DND-41 (cell line): ENCODE measurements around the gene CACNA1A.
A peak's percentile ranks its signal among the peaks of the same experiment; 100 is the strongest.

Experiments
- ATAC-seq: fragments of 200-7000 bp; cut with Tn5 transposase; 3 replicates; pipeline ENCODE4 v1.9.1; 2021; ENCODE audit warnings: low read depth; ENCODE audit not compliant: insufficient read depth
- DNase-seq: peaks from one replicate; pipeline ENCODE4 v3.0.0-alpha.2; 2020
- H2AFZ ChIP-seq: 2 replicates; pipeline ENCODE4 v1.6.0; 2012; ENCODE audit warnings: low read depth, low read length
- H3K27ac ChIP-seq: 2 replicates; pipeline ENCODE4 v1.5.1; 2012; ENCODE audit warnings: low read length, inconsistent platforms
- H3K27me3 ChIP-seq: fragments of 200-600 bp; sonication (generic); 2 replicates; pipeline ENCODE4 v1.6.0; 2012; ENCODE audit warnings: low read length, mild to moderate bottlenecking, inconsistent platforms; ENCODE audit not compliant: insufficient read depth, poor library complexity
- H3K36me3 ChIP-seq: 2 replicates; pipeline ENCODE4 v1.5.1; 2012; ENCODE audit warnings: low read length, inconsistent platforms; ENCODE audit not compliant: insufficient read depth
- H3K4me1 ChIP-seq: 2 replicates; pipeline ENCODE4 v1.5.1; 2012; ENCODE audit warnings: mild to moderate bottlenecking, low read length; ENCODE audit not compliant: insufficient read depth
- H3K4me2 ChIP-seq: 2 replicates; pipeline ENCODE4 v1.6.0; 2012; ENCODE audit warnings: mild to moderate bottlenecking, moderate library complexity, low read length, inconsistent platforms; ENCODE audit not compliant: insufficient read depth
- H3K4me3 ChIP-seq, 2 experiments: fragments of 200-600 bp in 1 of 2; shearing (Covaris generic) in 1 of 2; 2 replicates each; pipeline ENCODE4 v1.5.1; 2012 to 2016; ENCODE audit warnings: inconsistent platforms in 2 of 2, low read length in 2 of 2, mild to moderate bottlenecking in 2 of 2, low read depth in 1 of 2, moderate library complexity in 1 of 2
- H3K79me2 ChIP-seq: 2 replicates; pipeline ENCODE4 v1.6.0; 2012; ENCODE audit warnings: low read length, inconsistent platforms; ENCODE audit not compliant: insufficient read depth
- H3K9ac ChIP-seq: 2 replicates; pipeline ENCODE4 v1.6.0; 2012; ENCODE audit warnings: low read depth, mild to moderate bottlenecking, inconsistent platforms, low read length, moderate library complexity
- H3K9me3 ChIP-seq: 2 replicates; pipeline ENCODE4 v1.5.1; 2012; ENCODE audit warnings: low read length, moderate library complexity, mild to moderate bottlenecking, inconsistent platforms; ENCODE audit not compliant: insufficient read depth, severe bottlenecking
- H4K20me1 ChIP-seq: 2 replicates; pipeline ENCODE4 v1.6.0; 2012; ENCODE audit warnings: low read length; ENCODE audit not compliant: insufficient read depth
- EZH2 ChIP-seq: IDR thresholded peaks from 3 replicates; pipeline ENCODE4 v1.6.1; 2012; ENCODE audit warnings: borderline replicate concordance, low read depth, mild to moderate bottlenecking, moderate library complexity, low read length, inconsistent platforms; ENCODE audit not compliant: severe bottlenecking
- TF ChIP-seq, protein P1 (sequence below): IDR thresholded peaks from 2 replicates; pipeline ENCODE4 v1.5.1; 2012; ENCODE audit warnings: borderline replicate concordance, low read length, moderate library complexity, mild to moderate bottlenecking; ENCODE audit not compliant: poor library complexity, severe bottlenecking; ENCODE audit errors: extremely low read depth

CACNA1A gene

DNA sequence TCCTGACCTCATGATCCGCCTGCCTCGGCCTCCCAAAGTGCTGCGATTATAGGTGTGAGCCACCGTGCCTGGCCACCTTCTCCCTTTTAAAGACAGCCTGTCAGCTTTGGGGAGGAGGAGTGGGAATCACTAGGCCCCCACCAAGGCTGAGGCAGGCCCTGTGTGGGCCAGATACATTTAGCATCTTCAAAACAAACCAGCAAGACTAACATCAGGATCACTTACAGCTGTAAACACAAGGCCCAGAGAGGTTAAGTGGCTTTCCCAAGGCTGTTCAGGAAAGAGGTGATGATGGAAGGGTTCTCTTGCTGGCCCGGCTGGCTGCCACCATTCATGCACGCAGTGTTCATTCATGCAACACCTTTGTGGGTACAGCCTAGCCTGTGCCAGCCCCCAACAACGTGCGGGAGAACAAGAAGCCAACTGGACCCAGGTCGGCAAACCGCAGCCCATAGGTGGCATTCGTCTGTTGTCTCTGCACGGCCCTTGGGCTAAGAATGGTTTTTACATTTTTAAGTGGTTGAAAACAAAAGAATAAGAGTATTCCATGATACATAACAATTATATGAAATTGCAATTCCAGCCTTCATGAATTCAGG is 333.0 kb downstream of the CACNA1A start:
- Histone ChIP-seq H3K4me2 (no peak overlapping the region), H3K9me3 (no peaks in the 10 kb centered on the region), H3K4me1 (peaks cover 9% of the 10 kb centered on the region), H3K27me3 (no peaks in the 10 kb centered on the region), H3K36me3 (no peaks in the 10 kb centered on the region), H2AFZ (no peak overlapping the region), H3K9ac (no peak overlapping the region), H3K4me3 (no peak overlapping the region), H4K20me1 (no peaks in the 10 kb centered on the region), H3K27ac (no peak overlapping the region), H3K79me2 (no peaks in the 10 kb centered on the region)
- ATAC-seq: no peak
- no peak for DNase-seq
- TF ChIP-seq, protein P1, sequence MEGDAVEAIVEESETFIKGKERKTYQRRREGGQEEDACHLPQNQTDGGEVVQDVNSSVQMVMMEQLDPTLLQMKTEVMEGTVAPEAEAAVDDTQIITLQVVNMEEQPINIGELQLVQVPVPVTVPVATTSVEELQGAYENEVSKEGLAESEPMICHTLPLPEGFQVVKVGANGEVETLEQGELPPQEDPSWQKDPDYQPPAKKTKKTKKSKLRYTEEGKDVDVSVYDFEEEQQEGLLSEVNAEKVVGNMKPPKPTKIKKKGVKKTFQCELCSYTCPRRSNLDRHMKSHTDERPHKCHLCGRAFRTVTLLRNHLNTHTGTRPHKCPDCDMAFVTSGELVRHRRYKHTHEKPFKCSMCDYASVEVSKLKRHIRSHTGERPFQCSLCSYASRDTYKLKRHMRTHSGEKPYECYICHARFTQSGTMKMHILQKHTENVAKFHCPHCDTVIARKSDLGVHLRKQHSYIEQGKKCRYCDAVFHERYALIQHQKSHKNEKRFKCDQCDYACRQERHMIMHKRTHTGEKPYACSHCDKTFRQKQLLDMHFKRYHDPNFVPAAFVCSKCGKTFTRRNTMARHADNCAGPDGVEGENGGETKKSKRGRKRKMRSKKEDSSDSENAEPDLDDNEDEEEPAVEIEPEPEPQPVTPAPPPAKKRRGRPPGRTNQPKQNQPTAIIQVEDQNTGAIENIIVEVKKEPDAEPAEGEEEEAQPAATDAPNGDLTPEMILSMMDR: no peak
- TF ChIP-seq EZH2: no peak

DNA sequence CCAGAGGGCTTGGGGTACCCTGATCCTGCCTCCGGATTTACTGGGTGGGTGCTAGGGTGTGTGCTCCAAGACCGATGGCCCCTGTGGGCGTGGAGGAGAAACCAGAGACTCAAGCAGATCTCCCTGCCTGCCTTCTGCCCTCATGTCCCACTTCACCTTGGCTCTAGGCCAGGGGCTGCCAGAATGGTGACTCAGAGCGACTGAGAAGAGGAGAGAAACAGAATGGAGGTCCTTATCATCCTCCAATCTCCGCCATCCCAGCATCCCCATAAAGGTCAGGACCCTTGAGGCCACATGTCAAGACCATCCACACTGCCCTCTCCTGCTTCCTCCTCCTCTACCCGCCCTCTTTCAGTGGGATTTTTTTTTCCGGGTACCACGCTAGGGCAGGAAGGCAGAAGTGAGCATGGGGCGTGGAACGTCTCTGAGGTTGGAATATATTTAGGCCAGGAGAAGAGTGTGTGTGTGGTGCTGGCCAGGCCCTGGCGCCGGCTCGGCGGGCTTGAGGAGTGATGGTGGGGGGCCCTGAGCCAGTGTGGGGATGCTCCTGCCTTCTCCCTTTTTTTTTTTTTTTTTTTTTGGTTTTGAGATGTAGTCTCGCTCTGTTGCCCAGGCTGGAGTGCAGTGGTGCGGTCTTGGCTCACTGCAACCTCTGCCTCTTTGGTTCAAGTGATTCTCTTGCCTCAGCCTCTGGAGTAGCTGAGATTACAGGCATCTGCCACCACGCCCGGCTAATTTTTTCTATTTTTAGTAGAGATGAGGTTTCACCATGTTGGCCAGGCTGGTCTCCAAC is 333.7 kb downstream of the CACNA1A start:
- no peak overlapping the region for H3K4me2 ChIP-seq
- H3K36me3 ChIP-seq: no peaks in the 10 kb centered on the region
- H3K9ac ChIP-seq: no peak overlapping the region
- H4K20me1 ChIP-seq: no peaks in the 10 kb centered on the region
- DNase-seq (no peak), ATAC-seq (no peak)
- H3K79me2 ChIP-seq: no peaks in the 10 kb centered on the region
- H3K4me1 ChIP-seq: peaks cover 16% of the 10 kb centered on the region
- H3K27me3 ChIP-seq: no peaks in the 10 kb centered on the region
- no peaks in the 10 kb centered on the region for H3K9me3 ChIP-seq
- no peak overlapping the region for H3K4me3 ChIP-seq
- H3K27ac ChIP-seq: no peak overlapping the region
- peak overlapping the region; percentile 42; the same call in 1 of the 2 replicates for H2AFZ ChIP-seq
- no peak for TF ChIP-seq EZH2
- TF ChIP-seq, protein P1: no peak

DNA sequence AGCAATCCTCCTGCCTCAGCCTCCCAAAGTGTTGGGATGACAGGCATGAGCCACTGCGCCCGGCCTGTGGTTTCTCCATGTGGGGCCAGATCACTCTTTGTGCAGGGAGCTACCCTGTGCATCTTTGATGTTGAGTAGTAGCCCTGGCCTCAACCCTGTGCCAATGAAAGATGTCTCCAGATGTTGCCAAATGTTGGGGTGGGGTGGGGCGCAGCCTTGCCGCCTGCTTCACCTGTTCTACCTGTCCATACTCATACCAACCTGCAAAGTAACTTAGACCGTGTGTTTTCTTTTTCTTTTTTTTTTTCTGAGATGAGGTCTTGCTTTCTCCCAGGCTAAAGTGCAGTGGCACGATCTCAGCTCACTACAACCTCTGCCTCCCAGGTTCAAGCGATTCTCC is 335.1 kb downstream of the CACNA1A start:
- TF ChIP-seq EZH2: no peak
- TF ChIP-seq, protein P1: no peak
- H2AFZ ChIP-seq: no peak overlapping the region
- no peaks in the 10 kb centered on the region for H3K36me3 ChIP-seq
- no peak overlapping the region for H3K4me2 ChIP-seq
- H3K4me3 ChIP-seq: no peak overlapping the region
- no peak overlapping the region for H3K9ac ChIP-seq
- ATAC-seq: no peak
- H3K9me3 ChIP-seq: no peaks in the 10 kb centered on the region
- no peaks in the 10 kb centered on the region for H3K79me2 ChIP-seq
- DNase-seq: no peak
- no peaks in the 10 kb centered on the region for H3K27me3 ChIP-seq
- H4K20me1 ChIP-seq: no peaks in the 10 kb centered on the region
- peaks cover 26% of the 10 kb centered on the region for H3K4me1 ChIP-seq
- H3K27ac ChIP-seq: no peak overlapping the region
